ENCODE results near the gene KIF26A. TPM values are rescaled to one million over a fixed set of nuclear protein-coding genes. Genes with fewer than 3 reads are reported as not detected.

KIF26A gene
- total and polyA plus RNA-seq, 2 donors from 2014 or later = 2.3 to 12.3 TPM

- FAIRE-seq (no peak), DNase-seq (peak; percentile 75 to 92 (median 89))
- Histone ChIP-seq H3K4me1 (ENCODE audit: control insufficient read depth in 2 of 3, insufficient read depth in 2 of 3, low read depth in 1 of 3, low read length in 3 of 3) (peaks cover 0 to 5% (median 0%) of the 10 kb centered on the region in 3 donors), H3K9me3 (ENCODE audit: control insufficient read depth in 2 of 3, insufficient read depth in 1 of 3, low read length in 3 of 3) (no peaks in the 10 kb centered on the region), H3K9ac (ENCODE audit: low read length in 3 of 3) (no peak overlapping the region), H3K36me3 (ENCODE audit: control insufficient read depth in 2 of 3, insufficient read depth in 3 of 3, low read length in 3 of 3) (no peaks in the 10 kb centered on the region), H3K27ac (ENCODE audit: low read depth in 2 of 2, low read length in 2 of 2) (peak overlapping the region in 1 of 2 donors; percentile 32), H3K4me3 (ENCODE audit: low read length in 3 of 3) (no peak overlapping the region), H3K27me3 (ENCODE audit: control insufficient read depth, insufficient read depth, low read length) (no peaks in the 10 kb centered on the region)
- intact Hi-C loops (cut with DNase I) = no loop called here
- no peak for TF ChIP-seq CTCF (IDR thresholded peaks at IDR 0.05; ENCODE audit: borderline replicate concordance, extremely low read depth, insufficient read depth)
Observed at GRCh38 chr14:104150136-104151025, 12.0 kb downstream of the KIF26A start.

GRCh38 chr14:104151026-104151381 is 12.6 kb downstream of the KIF26A start:
- Histone ChIP-seq H3K4me1 (ENCODE audit: control insufficient read depth in 2 of 3, insufficient read depth in 2 of 3, low read depth in 1 of 3, low read length in 3 of 3) (peaks cover 0 to 5% (median 0%) of the 10 kb centered on the region in 3 donors), H3K9ac (ENCODE audit: low read length in 3 of 3) (no peak overlapping the region), H3K9me3 (ENCODE audit: control insufficient read depth in 2 of 3, insufficient read depth in 1 of 3, low read length in 3 of 3) (no peaks in the 10 kb centered on the region), H3K36me3 (ENCODE audit: control insufficient read depth in 2 of 3, insufficient read depth in 3 of 3, low read length in 3 of 3) (no peaks in the 10 kb centered on the region), H3K4me3 (ENCODE audit: low read length in 3 of 3) (no peak overlapping the region), H3K27me3 (ENCODE audit: control insufficient read depth, insufficient read depth, low read length) (no peaks in the 10 kb centered on the region), H3K27ac (ENCODE audit: low read depth in 2 of 2, low read length in 2 of 2) (no peak overlapping the region)
- DNase-seq = no peak
- intact Hi-C loops (cut with DNase I) = no loop called here
- TF ChIP-seq CTCF (IDR thresholded peaks at IDR 0.05; ENCODE audit: borderline replicate concordance, extremely low read depth, insufficient read depth) = no peak
- no peak for FAIRE-seq

- no peaks in the 10 kb centered on the region for H3K9me3 ChIP-seq (ENCODE audit: control insufficient read depth in 2 of 3, insufficient read depth in 1 of 3, low read length in 3 of 3)
- no peaks in the 10 kb centered on the region for H3K36me3 ChIP-seq (ENCODE audit: control insufficient read depth in 2 of 3, insufficient read depth in 3 of 3, low read length in 3 of 3)
- no peak overlapping the region for H3K9ac ChIP-seq (ENCODE audit: low read length in 3 of 3)
- H3K4me1 ChIP-seq (ENCODE audit: control insufficient read depth in 2 of 3, insufficient read depth in 2 of 3, low read depth in 1 of 3, low read length in 3 of 3) = peaks cover 0 to 5% (median 0%) of the 10 kb centered on the region in 3 donors
- intact Hi-C loops (cut with DNase I) = no loop called here
- no peak for TF ChIP-seq CTCF (IDR thresholded peaks at IDR 0.05; ENCODE audit: borderline replicate concordance, extremely low read depth, insufficient read depth)
- FAIRE-seq (no peak), DNase-seq (no peak)
- no peak overlapping the region for H3K4me3 ChIP-seq (ENCODE audit: low read length in 3 of 3)
- H3K27me3 ChIP-seq (ENCODE audit: control insufficient read depth, insufficient read depth, low read length) = no peaks in the 10 kb centered on the region
- H3K27ac ChIP-seq (ENCODE audit: low read depth in 2 of 2, low read length in 2 of 2) = no peak overlapping the region
Observed at GRCh38 chr14:104151566-104152245, 13.3 kb downstream of the KIF26A start.
